T-helper 2 cell treated with Interferon-gamma antibody and Interleukin-4, amounts not matched to agents 5 μg/mL and 100 μg/mL, for 36 hours (primary cell): Measurements from ENCODE around the gene PEF1.
"Not testable (repeated sequence)": the region's sequence is repeated elsewhere in the genome, so short reads cannot be mapped to it uniquely, and the experiment has no call there.

Experiments used
- DNase-seq: peaks from one replicate; pipeline ENCODE4 v3.0.0; 2021; ENCODE audit warnings: low spot score
- H3K27ac Mint-ChIP-seq: one replicate; pipeline ENCODE4 v1.8.0; 2021; ENCODE audit warnings: mild to moderate bottlenecking, mixed read lengths
- H3K27me3 Mint-ChIP-seq: one replicate; pipeline ENCODE4 v1.8.0; 2021; ENCODE audit warnings: low read depth, mixed read lengths
- H3K36me3 Mint-ChIP-seq: one replicate; pipeline ENCODE4 v1.8.0; 2021; ENCODE audit warnings: low read depth, mixed read lengths
- H3K4me1 Mint-ChIP-seq: one replicate; pipeline ENCODE4 v1.8.0; 2021; ENCODE audit warnings: low read depth, mixed read lengths
- H3K4me3 Mint-ChIP-seq: one replicate; pipeline ENCODE4 v1.8.0; 2022; ENCODE audit warnings: mild to moderate bottlenecking, moderate library complexity, mixed read lengths
- H3K9me3 Mint-ChIP-seq: one replicate; pipeline ENCODE4 v1.8.0; 2021; ENCODE audit warnings: mixed read lengths

Gene PEF1

GRCh38 chr1:31587720-31588423, 56.8 kb downstream of the PEF1 start:
- H3K27me3 Mint-ChIP-seq = peaks cover 11% of the 10 kb centered on the region
- H3K36me3 Mint-ChIP-seq = no peaks in the 10 kb centered on the region
- no peak overlapping the region for H3K4me3 Mint-ChIP-seq
- H3K4me1 Mint-ChIP-seq = peaks cover 1% of the 10 kb centered on the region
- H3K9me3 Mint-ChIP-seq = no peaks in the 10 kb centered on the region
- DNase-seq = peak; percentile 50
- H3K27ac Mint-ChIP-seq = no peak overlapping the region

GRCh38 chr1:31587328-31587699, 57.4 kb downstream of the PEF1 start:
- not testable (repeated sequence) for H3K27ac Mint-ChIP-seq, H3K36me3 Mint-ChIP-seq, H3K9me3 Mint-ChIP-seq, H3K4me1 Mint-ChIP-seq, DNase-seq, H3K4me3 Mint-ChIP-seq
- H3K27me3 Mint-ChIP-seq = peaks cover 11% of the 10 kb centered on the region

GRCh38 chr1:31586376-31587327, 58.0 kb downstream of the PEF1 start:
- Mint-ChIP-seq H3K4me1 (peaks cover 1% of the 10 kb centered on the region), H3K27ac (no peak overlapping the region), H3K9me3 (no peaks in the 10 kb centered on the region), H3K27me3 (peaks cover 11% of the 10 kb centered on the region), H3K36me3 (no peaks in the 10 kb centered on the region), H3K4me3 (no peak overlapping the region)
- no peak for DNase-seq

- Mint-ChIP-seq H3K4me3 (no peak overlapping the region), H3K27me3 (peaks cover 11% of the 10 kb centered on the region), H3K4me1 (peaks cover 1% of the 10 kb centered on the region), H3K36me3 (no peaks in the 10 kb centered on the region), H3K27ac (no peak overlapping the region), H3K9me3 (no peaks in the 10 kb centered on the region)
- DNase-seq = no peak
Observed at GRCh38 chr1:31585736-31586365, 58.8 kb downstream of the PEF1 start.

GRCh38 chr1:31584869-31585735, 59.6 kb downstream of the PEF1 start:
- no peak overlapping the region for H3K27ac Mint-ChIP-seq
- H3K4me3 Mint-ChIP-seq = no peak overlapping the region
- H3K9me3 Mint-ChIP-seq = no peaks in the 10 kb centered on the region
- peaks cover 1% of the 10 kb centered on the region for H3K4me1 Mint-ChIP-seq
- peaks cover 8% of the 10 kb centered on the region for H3K27me3 Mint-ChIP-seq
- H3K36me3 Mint-ChIP-seq = no peaks in the 10 kb centered on the region
- DNase-seq = no peak

GRCh38 chr1:31583995-31584868, 60.4 kb downstream of the PEF1 start:
- H3K9me3 Mint-ChIP-seq = no peaks in the 10 kb centered on the region
- H3K4me3 Mint-ChIP-seq = no peak overlapping the region
- H3K27me3 Mint-ChIP-seq = peaks cover 4% of the 10 kb centered on the region
- peaks cover under 1% of the 10 kb centered on the region for H3K4me1 Mint-ChIP-seq
- H3K36me3 Mint-ChIP-seq = no peaks in the 10 kb centered on the region
- no peak overlapping the region for H3K27ac Mint-ChIP-seq
- no peak for DNase-seq

- peaks cover 2% of the 10 kb centered on the region for H3K27me3 Mint-ChIP-seq
- DNase-seq = no peak
- H3K4me1 Mint-ChIP-seq = no peaks in the 10 kb centered on the region
- H3K9me3 Mint-ChIP-seq = no peaks in the 10 kb centered on the region
- H3K4me3 Mint-ChIP-seq = no peak overlapping the region
- H3K27ac Mint-ChIP-seq = no peak overlapping the region
- H3K36me3 Mint-ChIP-seq = no peaks in the 10 kb centered on the region
Observed at GRCh38 chr1:31583082-31583994, 61.3 kb downstream of the PEF1 start.

GRCh38 chr1:31581821-31582810, 62.6 kb downstream of the PEF1 start:
- Mint-ChIP-seq H3K27ac (no peak overlapping the region), H3K4me3 (no peak overlapping the region), H3K36me3 (no peaks in the 10 kb centered on the region), H3K4me1 (no peaks in the 10 kb centered on the region), H3K9me3 (no peaks in the 10 kb centered on the region), H3K27me3 (peaks cover 4% of the 10 kb centered on the region)
- DNase-seq = no peak

- Mint-ChIP-seq H3K4me1 (peaks cover 2% of the 10 kb centered on the region), H3K4me3 (no peak overlapping the region), H3K36me3 (no peaks in the 10 kb centered on the region), H3K27me3 (peaks cover 7% of the 10 kb centered on the region), H3K9me3 (no peaks in the 10 kb centered on the region), H3K27ac (no peak overlapping the region)
- no peak for DNase-seq
Observed at GRCh38 chr1:31580891-31581603, 63.6 kb downstream of the PEF1 start.

- no peak for DNase-seq
- peaks cover 3% of the 10 kb centered on the region for H3K4me1 Mint-ChIP-seq
- peaks cover 7% of the 10 kb centered on the region for H3K27me3 Mint-ChIP-seq
- no peak overlapping the region for H3K27ac Mint-ChIP-seq
- H3K4me3 Mint-ChIP-seq = no peak overlapping the region
- no peaks in the 10 kb centered on the region for H3K9me3 Mint-ChIP-seq
- no peaks in the 10 kb centered on the region for H3K36me3 Mint-ChIP-seq
Observed at GRCh38 chr1:31580513-31580870, 64.2 kb downstream of the PEF1 start.
